ENCODE data around the gene SFR1. TPM values are rescaled to one million over a fixed set of nuclear protein-coding genes. Genes with fewer than 3 reads are reported as not detected.

Gene SFR1
- total RNA-seq, 1 experiment from 2014 or later = 2.9 TPM

DNA sequence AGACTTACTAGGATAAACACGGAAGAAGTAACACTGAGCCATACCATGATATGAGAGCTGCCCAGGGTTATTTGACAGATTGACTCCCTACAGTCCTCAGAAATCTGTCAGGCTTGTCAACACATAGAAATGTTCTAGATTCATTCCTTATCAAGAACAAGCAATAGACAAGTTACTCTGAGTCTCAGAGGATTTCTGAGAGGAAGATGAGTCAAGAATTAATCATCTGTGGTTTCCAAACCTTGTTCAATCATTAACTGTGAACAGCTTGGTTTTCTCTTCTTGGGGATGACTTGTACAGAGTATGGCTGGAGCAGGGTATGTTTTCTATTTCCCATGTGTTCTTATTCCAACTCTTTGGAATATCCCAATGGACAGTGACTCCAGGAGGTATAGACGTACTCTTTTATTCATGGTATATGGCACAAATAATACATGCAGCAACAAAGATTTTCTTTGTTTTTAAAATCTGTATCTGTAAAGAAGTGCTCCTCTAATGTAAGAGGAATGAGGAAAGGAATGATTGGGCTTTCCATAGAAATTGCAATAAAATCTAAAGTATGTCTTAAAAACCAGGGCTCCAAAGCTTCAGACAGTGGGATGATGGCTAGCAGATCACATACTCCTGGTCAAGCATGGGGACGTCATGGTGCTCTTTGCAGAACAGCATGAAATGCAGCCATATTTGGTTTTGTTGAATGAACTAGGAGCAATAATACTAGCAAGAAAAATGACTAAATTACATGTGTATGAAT lies 11.9 kb upstream of the SFR1 start:
- H3K36me3 ChIP-seq (ENCODE audit: low read depth, low read length) = no peaks in the 10 kb centered on the region
- no TSS peak for BruUV-seq (replicated peaks)
- no peaks in the 10 kb centered on the region for H3K79me2 ChIP-seq (ENCODE audit: low read length)
- ChIA-PET POLR2A (ENCODE audit: unreplicated experiment) (interaction anchor here (0.6 kb wide), 1 partner anchor 11 kb away, joined by 5 read pairs; no protein-coding TSS in a partner anchor), CTCF (no interaction called here)
- H3K4me2 ChIP-seq (ENCODE audit: low read length) = peak overlapping the region; percentile 51
- peak; percentile 88 for DNase-seq
- no peaks in the 10 kb centered on the region for H3K9me3 ChIP-seq (ENCODE audit: low read length)
- no peaks in the 10 kb centered on the region for H3K27me3 ChIP-seq (ENCODE audit: low read length)
- no peak for TF ChIP-seq EZH2 (IDR thresholded peaks at IDR 0.05; ENCODE audit: low read length, unreplicated experiment)
- no peak for TF ChIP-seq CTCF (conservative IDR thresholded peaks at IDR 0.05; ENCODE audit: low read depth, low read length)
- TF ChIP-seq EZH2phosphoT487 (IDR thresholded peaks at IDR 0.05; ENCODE audit: borderline replicate concordance, low read length) = no peak
- intact Hi-C loops (cut with micrococcal nuclease) = loop anchor here (1.0 kb wide), 1 partner anchor 10 kb away; no protein-coding TSS in a partner anchor
- H3K4me3 ChIP-seq (ENCODE audit: low read length) = no peak overlapping the region
- H3F3A ChIP-seq (ENCODE audit: low read length, unreplicated experiment) = peaks cover 12% of the 10 kb centered on the region
- H3K27ac ChIP-seq (ENCODE audit: low read length) = peak overlapping the region; percentile 83
- ATAC-seq = peak; percentile 98
- no peaks in the 10 kb centered on the region for H4K20me1 ChIP-seq (ENCODE audit: low read length)
- H3K4me1 ChIP-seq (ENCODE audit: insufficient read depth, low read length) = peaks cover 20% of the 10 kb centered on the region
- H3K9me2 ChIP-seq (replicated peaks; ENCODE audit: low read length) = no peaks in the 10 kb centered on the region
- peak overlapping the region; percentile 5; the same call in 1 of the 2 replicates for H3K9ac ChIP-seq (ENCODE audit: low read length)
- no peak overlapping the region for H2AFZ ChIP-seq (ENCODE audit: low read length)

DNA sequence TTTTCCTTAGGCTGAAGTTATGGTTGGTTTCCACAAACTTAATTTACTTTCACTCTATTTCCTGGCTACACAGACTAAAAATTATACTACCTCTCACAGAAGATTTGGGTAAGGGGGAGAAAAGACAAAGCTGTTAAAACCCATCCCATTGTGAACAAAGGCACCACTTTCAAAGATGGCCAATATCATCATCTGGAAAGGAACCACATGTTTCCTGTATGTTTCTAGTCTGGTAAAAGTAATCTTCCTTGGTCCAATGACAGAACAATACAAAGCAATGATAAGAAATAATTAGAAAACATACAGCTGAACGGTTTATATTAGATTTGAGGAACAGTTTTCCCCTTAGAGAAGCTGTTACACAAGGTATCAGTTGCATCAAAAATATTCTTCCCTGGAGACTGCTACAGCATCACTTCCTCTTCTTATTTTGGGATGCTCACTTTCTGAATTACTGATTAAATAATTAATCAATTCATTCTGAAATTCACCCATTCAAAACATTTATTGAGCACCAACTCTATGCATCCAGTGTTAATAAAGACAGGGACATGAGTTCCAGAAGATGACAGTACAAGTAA lies 8.5 kb upstream of the SFR1 start:
- Histone ChIP-seq H3K9ac (ENCODE audit: low read length) (no peak overlapping the region), H3K4me1 (ENCODE audit: insufficient read depth, low read length) (peaks cover 34% of the 10 kb centered on the region), H3K27me3 (ENCODE audit: low read length) (no peaks in the 10 kb centered on the region), H3K27ac (ENCODE audit: low read length) (no peak overlapping the region), H3F3A (ENCODE audit: low read length, unreplicated experiment) (peaks cover 12% of the 10 kb centered on the region), H3K4me3 (ENCODE audit: low read length) (no peak overlapping the region), H3K9me3 (ENCODE audit: low read length) (no peaks in the 10 kb centered on the region), H3K36me3 (ENCODE audit: low read depth, low read length) (no peaks in the 10 kb centered on the region), H3K4me2 (ENCODE audit: low read length) (no peak overlapping the region), H2AFZ (ENCODE audit: low read length) (no peak overlapping the region), H3K9me2 (replicated peaks; ENCODE audit: low read length) (no peaks in the 10 kb centered on the region), H3K79me2 (ENCODE audit: low read length) (no peaks in the 10 kb centered on the region), H4K20me1 (ENCODE audit: low read length) (no peaks in the 10 kb centered on the region)
- ATAC-seq (no peak), DNase-seq (no peak)
- no TSS peak for BruUV-seq (replicated peaks)
- TF ChIP-seq EZH2phosphoT487 (IDR thresholded peaks at IDR 0.05; ENCODE audit: borderline replicate concordance, low read length) = no peak
- no peak for TF ChIP-seq EZH2 (IDR thresholded peaks at IDR 0.05; ENCODE audit: low read length, unreplicated experiment)
- TF ChIP-seq CTCF (conservative IDR thresholded peaks at IDR 0.05; ENCODE audit: low read depth, low read length) = no peak
- POLR2A ChIA-PET (ENCODE audit: unreplicated experiment) = no interaction called here
- intact Hi-C loops (cut with micrococcal nuclease) = no loop called here
- CTCF ChIA-PET = no interaction called here
